Activated CD4-positive, alpha-beta T cell treated with anti-CD3 and anti-CD28 coated beads, Interleukin-2, amount 50 U/mL, for 48 hours (primary cell): ENCODE data around the gene PLCH1.

Source experiments
- DNase-seq, 2 experiments: peaks; one replicate each; pipeline ENCODE4 v3.0.0-alpha.2; 2020

Gene PLCH1

GRCh38 chr3:155603302-155603701, 141.6 kb downstream of the PLCH1 start:
- DNase-seq, result no peak

DNA sequence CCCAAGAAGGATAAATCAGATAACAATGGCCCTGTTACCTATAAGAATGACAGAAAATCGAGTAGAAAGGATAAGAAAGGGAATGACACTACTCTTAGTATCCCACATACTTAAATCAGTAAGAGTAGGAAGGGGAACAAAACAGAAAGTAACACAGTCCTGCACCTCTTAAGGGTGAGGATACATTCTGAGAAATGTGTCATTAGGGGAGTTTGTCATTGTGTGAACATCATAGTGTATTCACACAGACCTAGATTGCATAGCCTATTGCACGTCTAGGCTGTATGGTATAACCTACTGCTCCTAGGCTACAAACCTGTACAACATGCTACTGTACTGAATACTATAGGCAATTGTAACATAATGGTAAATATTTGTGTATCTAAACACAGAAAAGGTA, 142.6 kb downstream of the PLCH1 start:
- DNase-seq, result no peak

- no peak for DNase-seq
Observed at GRCh38 chr3:155598671-155599070, 146.2 kb downstream of the PLCH1 start.

DNA sequence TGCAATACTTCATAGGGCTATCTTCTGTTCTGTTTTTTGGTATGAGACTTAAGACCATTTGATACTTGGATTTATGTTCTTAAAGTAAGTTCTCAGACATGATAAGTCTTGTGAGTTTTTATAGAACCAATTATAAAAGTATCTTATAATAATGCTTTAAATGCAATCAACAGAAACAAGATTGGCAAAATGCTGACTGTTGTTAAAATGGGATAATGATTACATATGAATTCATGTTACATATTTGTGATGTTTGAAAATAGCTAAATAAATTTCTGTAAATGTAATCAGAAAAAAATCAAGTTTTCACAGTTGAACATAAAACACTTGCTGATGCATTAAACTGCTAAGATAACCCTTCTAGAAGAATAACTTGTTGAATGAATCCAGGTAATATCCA, 148.3 kb downstream of the PLCH1 start:
- no peak for DNase-seq

DNA sequence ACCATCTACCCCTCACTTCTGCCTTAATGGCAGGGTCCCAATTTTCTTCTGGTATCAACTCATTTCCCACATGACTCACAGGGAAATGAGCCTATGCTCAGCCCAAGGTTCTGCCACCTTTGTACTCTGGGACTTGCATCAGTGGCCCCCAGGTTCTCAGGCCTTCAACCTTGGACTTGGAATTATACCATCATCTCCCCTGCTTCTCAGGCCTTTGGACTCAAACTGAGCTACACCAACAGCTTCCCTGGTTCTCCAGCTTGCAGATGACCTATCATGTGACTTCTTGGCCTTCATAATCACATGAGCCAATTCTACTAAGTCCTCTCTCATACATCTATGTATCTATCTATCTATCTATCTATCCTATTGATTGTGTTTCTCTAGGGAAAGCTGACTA, 149.5 kb downstream of the PLCH1 start:
- no peak for DNase-seq

DNA sequence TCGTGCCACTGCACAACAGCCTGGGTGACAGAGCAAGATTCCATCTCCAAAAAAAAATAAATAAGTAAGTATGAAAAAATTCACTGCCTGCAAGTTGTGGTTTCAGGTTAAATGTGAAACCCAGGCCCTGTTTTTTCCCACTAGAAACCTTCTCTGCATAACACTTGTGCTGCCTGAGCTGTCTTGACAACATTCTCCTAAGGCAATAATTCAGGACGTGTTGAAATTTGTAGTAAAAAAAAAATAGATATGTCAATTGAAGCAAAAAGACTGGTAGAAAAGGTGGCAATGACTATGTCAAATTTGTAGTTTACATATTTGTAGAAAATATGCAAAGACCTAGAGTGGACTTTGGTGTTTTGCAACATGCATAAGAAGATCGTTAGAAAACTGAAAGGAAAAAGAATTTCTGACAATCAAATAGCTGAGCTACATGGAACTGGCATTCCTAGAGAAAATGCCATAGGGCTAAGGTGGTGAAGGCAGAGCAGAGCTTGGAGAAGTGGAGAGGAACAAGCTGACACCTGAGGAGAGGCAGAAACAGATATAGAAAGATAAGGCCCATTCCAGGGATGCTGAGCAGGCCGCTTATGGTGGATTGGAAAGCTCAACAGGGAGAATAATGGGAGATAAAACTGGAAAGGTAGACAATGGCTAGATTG, 150.2 kb downstream of the PLCH1 start:
- no peak for DNase-seq

DNA sequence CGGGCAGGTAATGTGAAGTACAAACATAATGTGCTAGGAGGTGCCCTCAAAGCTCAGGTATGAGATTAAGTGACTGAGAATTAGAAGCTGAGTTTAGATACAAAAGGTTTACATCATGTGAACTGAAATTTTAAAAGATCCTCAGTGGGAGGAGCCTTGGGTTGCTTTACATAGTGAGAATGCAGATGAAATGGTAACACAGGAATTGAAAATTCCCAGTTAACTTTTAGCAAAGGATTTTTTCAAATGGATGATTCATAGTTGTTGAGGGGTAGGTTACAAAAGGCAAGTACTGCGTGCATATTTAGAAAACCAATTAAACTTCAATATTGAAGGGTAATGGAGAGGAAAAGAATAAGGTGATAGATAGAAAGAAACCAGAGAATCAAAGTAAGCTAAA, 157.3 kb downstream of the PLCH1 start:
- no peak for DNase-seq

DNA sequence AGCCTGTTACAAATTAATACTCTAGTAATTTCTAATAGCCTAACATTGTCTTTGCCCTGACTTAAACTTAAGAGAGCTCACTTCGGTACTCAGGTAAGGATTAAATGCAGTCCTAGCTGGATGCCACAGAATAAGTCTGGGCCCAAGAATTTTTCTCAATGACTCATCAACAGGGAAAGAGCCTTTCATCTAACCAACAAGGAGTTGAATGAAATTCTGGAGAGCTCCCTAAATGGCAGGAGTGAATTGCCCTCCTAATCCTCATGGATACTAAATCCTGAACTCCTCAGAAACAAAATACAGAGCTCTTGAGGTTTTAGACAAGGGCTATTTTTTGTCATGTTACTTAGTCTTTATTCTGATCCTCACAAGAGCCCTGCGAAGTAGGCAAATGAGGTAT, 159.5 kb downstream of the PLCH1 start:
- DNase-seq, result no peak

DNA sequence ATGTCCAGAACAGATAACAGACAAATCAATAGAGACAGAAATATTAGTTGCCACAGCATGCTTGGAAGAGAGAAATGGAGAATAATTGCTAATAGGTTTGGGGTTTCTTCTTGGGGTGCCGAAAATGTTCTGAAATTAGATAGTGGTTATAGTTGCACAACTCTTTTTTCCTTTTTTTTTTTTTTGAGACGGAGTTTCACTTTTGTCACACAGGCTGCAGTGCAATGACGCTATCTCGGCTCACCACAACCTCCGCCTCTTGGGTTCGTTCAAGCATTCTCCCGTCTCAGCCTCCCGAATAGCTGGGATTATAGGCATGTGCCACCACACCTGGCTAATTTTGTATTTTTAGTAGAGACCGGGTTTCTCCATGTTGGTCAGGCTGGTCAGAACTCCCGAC, 163.3 kb downstream of the PLCH1 start:
- DNase-seq, result no peak

DNA sequence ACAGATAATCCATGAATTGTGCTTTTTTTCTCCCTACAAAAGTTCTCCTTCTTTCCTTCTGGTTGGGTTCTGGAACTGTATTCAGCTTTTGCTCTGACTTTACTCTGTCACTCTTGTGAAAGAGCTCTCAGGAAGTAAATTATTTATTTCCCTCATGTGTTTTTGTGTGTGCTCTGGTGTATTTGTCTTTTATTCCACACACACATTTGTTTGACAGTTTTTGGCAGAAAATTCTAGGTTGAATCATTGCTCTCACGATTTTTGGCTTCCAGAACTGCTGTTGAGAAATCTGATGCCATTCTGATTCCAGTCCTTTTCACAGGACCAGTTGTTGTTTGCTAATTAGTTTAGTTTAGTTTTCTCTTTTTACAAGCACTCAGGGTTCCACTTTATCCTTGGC, 172.8 kb downstream of the PLCH1 start:
- no peak for DNase-seq

DNA sequence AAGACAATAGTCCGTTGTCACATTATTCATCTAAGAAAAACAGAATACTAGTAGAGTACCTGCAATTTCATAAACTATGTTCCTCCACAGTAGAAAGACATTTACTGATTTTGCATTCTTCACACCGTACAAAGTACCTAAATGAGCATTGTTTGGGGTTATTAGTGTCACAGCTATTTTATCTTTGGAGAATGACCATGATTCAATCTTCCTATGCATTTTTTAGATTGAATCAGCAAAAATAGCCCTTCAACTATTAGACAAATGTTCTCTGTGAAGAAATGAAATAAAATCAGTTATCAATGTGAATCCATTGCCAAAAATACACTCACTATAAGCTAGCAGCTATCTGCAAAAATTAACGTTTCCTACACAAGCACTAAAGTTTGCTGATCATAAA, 176.6 kb downstream of the PLCH1 start:
- no peak for DNase-seq

GRCh38 chr3:155560594-155560993, 184.3 kb downstream of the PLCH1 start:
- no peak for DNase-seq

GRCh38 chr3:155560135-155560534, 184.7 kb downstream of the PLCH1 start:
- no peak for DNase-seq

- no peak for DNase-seq
Observed at GRCh38 chr3:155556531-155556930, 188.3 kb downstream of the PLCH1 start.

DNA sequence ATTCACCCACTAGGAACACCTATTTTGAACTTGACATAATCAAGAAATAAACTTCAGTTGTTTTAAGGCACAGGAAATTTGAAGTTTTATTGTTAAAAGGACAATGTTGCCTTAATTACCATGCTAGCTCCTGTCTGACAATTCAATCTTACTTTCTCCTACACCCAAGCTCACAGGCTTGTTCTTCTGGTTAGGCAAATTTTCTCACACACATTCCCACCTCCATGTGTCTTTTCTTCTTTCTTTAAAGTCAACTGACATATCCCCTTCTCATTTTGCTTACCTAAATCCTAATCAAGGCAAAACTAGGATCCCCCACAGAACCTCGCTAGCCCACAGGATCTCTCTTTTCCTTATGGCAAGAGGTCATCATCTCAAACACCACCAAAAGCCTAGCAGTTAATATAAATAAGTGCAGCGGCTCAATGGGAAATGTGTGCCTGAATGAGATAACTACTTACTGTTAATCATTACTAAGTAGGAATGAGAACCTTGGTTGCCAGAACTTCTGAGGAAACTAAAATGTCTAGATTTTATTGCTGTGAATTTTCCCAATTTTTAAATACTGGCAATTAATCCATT, 189.3 kb downstream of the PLCH1 start:
- DNase-seq, result no peak

DNA sequence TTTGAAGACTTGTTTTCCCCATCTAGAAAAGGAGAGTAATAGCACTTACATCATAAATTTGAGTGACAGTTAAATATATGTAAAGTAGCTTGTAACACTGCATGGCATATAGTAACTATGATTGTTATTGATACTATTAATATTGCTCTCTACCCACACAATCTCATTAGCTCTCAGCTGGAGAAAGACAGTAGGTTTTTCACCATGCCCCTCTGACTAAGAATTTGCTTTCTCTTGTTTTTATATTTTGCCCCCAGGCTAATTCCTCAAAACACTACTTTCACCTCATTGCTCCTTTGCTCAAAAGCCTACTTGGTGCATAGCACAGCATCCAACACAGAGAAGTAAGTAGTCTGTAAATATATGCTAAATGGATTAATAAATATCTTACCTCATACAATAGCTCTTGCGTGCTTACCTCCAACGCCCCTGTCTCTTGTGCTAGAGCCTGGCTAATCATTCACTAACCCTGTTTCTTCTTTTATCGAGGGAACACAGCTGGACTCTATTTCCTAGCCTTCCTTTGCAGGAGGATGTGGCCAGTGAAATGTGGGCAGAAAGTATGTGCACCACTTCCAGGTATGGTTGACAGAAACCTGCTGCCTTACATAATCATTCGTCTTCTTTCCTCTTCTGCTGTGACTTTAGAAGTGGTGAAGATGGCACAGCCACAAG, 190.0 kb downstream of the PLCH1 start:
- no peak for DNase-seq

DNA sequence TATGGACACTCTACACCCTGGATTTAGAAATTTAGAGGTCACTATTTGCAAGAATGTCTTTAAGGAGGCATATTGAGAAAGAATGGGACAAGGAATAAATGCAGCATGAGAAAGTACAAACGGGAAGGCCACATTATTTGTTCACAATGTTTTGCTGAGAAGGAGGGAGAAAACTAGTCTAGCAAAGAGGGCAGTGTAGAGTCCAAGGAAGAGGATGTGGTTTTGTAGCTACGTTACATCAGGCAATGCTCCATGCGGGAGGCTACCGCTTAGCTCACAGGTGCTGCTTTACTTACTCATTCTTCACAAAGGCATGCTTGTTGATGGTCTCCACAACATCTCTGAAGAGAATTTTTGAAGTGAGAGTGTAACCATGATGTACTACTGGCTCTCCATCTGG, 191.1 kb downstream of the PLCH1 start:
- DNase-seq, result no peak

- no peak for DNase-seq
Observed at GRCh38 chr3:155553326-155553725, 191.5 kb downstream of the PLCH1 start.

DNA sequence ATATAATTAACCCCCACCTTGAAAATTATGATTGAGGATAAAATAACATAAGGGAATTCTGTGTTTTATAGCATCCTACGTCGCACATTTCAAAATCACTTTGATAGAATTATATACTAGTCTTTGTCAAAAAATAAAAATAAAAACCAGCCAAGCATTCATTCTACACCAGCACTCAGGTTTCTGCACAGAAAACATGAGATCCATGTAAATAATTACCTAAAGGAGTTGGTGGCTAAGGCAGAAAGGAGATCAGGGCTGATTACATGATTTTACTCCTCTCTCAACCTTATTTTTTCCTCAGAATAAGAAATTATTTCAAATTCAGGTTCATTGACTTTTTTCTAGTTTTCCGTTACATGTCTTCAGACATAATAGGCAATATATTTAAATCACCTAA, 194.5 kb downstream of the PLCH1 start:
- no peak for DNase-seq

- no peak for DNase-seq
Observed at GRCh38 chr3:155549087-155549486, 195.8 kb downstream of the PLCH1 start.

- no peak for DNase-seq
Observed at GRCh38 chr3:155548195-155548594, 196.7 kb downstream of the PLCH1 start.

DNA sequence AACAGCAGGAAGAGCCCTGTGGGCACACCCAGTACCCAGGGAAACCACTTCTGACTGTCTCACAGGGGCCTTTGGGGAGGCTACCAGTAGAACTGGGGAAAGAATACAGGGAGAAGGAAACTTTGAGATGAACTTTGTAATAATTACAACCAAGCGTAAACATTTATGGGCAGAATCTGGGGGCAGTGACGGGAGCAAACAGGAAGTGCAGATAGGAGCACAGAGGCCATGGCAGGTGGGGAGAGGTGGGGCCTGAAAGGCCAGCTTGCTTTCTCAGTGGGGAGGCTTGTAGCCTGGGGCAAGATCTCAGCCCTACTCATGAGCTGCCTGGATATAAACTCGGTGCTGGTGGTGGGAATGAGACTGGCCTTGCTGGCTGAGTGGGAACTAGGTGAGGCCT, 209.8 kb downstream of the PLCH1 start:
- DNase-seq, result no peak

- DNase-seq, result no peak
Observed at GRCh38 chr3:155528579-155528978, 216.3 kb downstream of the PLCH1 start.

DNA sequence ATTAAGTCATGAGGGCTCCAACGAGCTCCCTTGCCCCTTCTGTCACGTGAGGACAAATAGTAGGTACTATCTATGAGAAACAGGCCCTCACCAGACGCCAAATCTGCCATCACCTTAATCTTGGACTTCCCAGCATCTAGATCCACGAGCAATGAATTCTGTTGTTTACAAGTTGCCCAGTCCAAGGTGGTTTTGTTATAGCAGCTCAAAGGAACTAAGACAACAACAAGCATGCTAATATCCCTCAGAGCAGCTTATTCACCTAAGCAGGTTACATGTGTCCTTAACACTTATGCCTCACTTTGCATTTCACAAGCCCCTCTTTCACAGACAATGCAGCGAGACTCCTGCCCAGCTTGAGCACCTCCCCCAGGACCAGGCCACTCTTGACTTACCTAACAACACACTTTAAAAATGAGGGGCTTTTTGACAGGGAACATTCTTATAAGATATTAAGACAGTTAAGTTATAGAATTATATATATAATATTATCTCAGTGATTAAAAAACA, 219.5 kb downstream of the PLCH1 start:
- no peak for DNase-seq
